ENCODE data around the gene MGST3. TPM values are rescaled to one million over a fixed set of nuclear protein-coding genes. Genes with fewer than 3 reads are reported as not detected.
A peak's percentile ranks its signal among the peaks of the same experiment; 100 is the strongest.
"Not testable (repeated sequence)": the region's sequence is repeated elsewhere in the genome, so short reads cannot be mapped to it uniquely, and the experiment has no call there.

The MGST3 gene
- polyA plus RNA-seq (ENCODE audit: insufficient read length) = 163 TPM
- long read RNA-seq, donor 1, transcript MGST3-211 (2 exons, 772 nt) = minor isoform, 5 of 267 reads
- long read RNA-seq, donor 1, transcript MGST3-205 (6 exons, 1,015 nt) = major isoform, 196 of 267 reads
- long read RNA-seq, donor 1, partial matches to known transcripts = 50 of 267 reads
- long read RNA-seq, donor 1, other reads (novel, unspliced or antisense) = 5 of 267 reads
- long read RNA-seq, donor 2, transcript MGST3-205 (6 exons, 1,015 nt) = major isoform, 180 of 228 reads
- long read RNA-seq, donor 2, transcript MGST3-213 (1 exons, 3,101 nt) = minor isoform, 8 of 228 reads
- long read RNA-seq, donor 2, partial matches to known transcripts = 19 of 228 reads
- long read RNA-seq, donor 2, other reads (novel, unspliced or antisense) = 15 of 228 reads
- long read RNA-seq, donor 3, transcript MGST3-205 (6 exons, 1,015 nt) = major isoform, 122 of 148 reads
- long read RNA-seq, donor 3, partial matches to known transcripts = 15 of 148 reads
- long read RNA-seq, donor 3, other reads (novel, unspliced or antisense) = 0 of 148 reads
- long read RNA-seq, donor 4, transcript MGST3-205 (6 exons, 1,015 nt) = major isoform, 21 of 36 reads
- long read RNA-seq, donor 4, partial matches to known transcripts = 11 of 36 reads
- long read RNA-seq, donor 4, other reads (novel, unspliced or antisense) = 0 of 36 reads
- long read RNA-seq, donor 5, transcript MGST3-211 (2 exons, 772 nt) = minor isoform, 5 of 427 reads
- long read RNA-seq, donor 5, transcript MGST3-205 (6 exons, 1,015 nt) = major isoform, 328 of 427 reads
- long read RNA-seq, donor 5, partial matches to known transcripts = 58 of 427 reads
- long read RNA-seq, donor 5, other reads (novel, unspliced or antisense) = 25 of 427 reads
- long read RNA-seq, donor 6, transcript MGST3-205 (6 exons, 1,015 nt) = major isoform, 136 of 172 reads
- long read RNA-seq, donor 6, partial matches to known transcripts = 15 of 172 reads
- long read RNA-seq, donor 6, other reads (novel, unspliced or antisense) = 13 of 172 reads
- long read RNA-seq, donor 7, transcript MGST3-205 (6 exons, 1,015 nt) = major isoform, 272 of 353 reads
- long read RNA-seq, donor 7, transcript MGST3-211 (2 exons, 772 nt) = minor isoform, 6 of 353 reads
- long read RNA-seq, donor 7, transcript MGST3-213 (1 exons, 3,101 nt) = minor isoform, 9 of 353 reads
- long read RNA-seq, donor 7, partial matches to known transcripts = 31 of 353 reads
- long read RNA-seq, donor 7, other reads (novel, unspliced or antisense) = 30 of 353 reads
- long read RNA-seq, donor 8, transcript MGST3-205 (6 exons, 1,015 nt) = major isoform, 94 of 129 reads
- long read RNA-seq, donor 8, partial matches to known transcripts = 28 of 129 reads
- long read RNA-seq, donor 8, other reads (novel, unspliced or antisense) = 0 of 129 reads

DNA sequence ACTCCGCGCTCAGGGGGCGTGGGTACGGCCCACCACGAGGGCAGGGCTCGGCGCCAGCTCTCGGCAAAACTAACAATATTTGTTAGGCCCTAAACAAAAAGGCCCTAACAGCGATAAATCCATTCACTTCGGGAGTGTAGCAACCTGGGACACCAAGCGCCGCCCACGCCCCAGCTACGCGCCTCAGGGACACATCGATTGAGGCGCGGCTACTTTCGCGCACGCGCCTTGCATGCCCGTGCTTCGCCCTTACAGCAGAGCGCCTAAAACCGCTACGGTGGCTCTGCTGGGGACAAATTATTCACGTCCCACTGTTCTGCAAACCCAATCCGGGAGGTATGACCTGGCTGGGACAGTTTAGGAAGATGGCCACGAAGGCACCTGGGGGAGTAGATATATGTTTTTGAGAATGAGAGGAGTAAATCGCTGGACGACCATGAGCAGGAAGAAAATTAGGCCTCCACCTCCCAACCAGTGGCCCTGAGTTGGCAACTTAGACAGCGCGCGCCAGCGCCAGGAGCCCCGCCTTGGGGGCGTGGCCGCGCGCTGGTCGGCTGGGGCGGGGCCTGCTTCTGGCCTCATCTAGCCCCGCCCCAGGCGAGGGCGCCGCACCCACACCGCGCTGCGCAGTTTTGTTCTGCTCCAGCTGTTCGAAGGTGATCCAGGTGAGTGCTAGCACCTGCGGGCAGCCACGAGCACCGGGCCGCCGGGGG lies at the start of gene MGST3:
Gene MGST3, plus strand, starts transcription at position 606 of the 713 bp plus-strand sequence. CDS start 18,614 bp downstream, outside the sequence.
- DNase-seq = peak; percentile 98

DNA sequence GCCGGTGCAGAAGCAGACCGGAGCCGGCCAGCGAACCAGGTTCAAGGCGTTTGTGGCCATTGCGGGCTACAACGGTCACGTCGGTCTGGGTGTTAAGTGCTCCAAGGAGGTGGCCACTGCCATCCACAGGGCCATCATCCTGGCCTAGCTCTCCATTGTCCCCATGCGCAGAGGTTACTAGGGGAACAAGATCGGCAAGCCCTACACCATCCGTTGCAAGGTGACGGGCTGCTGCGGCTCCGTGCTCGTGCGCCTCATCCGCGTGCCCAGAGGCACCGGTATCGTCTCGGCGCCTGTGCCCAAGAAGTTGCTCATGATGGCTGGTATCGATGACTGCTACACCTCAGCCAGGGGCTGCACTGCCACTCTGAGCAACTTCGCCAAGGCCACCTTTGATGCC lies 49.1 kb upstream of the MGST3 start:
- no peak for DNase-seq

DNA sequence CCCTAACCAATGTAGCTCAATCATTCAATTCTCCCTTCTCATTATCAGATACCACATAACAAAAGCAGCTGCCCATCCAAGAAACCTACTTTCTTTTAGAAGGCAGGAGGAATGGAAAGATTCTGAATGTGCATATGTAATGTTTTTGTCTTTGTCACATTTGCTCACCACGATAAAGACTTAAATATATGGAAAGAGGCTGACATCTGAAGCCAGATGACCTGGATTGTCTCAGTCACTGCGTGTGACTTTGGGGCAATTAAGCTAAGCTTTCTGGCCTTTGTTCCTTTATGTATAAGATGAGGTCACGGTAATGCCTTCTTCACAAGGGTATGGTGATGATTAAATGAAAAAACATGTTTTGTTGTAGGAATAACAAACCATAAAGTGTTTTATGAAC lies 44.6 kb upstream of the MGST3 start:
- DNase-seq = no peak

DNA sequence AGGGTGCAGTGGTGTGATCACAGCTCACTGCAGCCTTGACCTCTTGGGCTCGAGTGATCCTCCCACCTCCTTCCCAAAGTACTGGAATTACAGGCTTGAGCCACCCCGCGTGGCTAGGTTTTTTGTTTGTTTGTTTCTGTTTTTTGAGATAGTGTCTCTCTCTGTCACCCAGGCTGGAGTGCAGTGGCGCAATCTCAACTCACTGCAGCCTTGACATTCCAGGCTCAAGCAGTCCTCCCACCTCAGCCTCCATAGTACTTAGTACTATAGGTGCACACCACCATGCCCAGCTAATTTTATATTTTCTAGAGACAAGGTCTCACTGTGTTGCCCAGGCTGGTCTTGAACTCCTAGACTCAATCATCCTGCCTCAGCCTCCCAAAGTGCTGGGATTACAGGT lies 39.6 kb upstream of the MGST3 start:
- DNase-seq = not testable (repeated sequence)

- DNase-seq = peak; percentile 73
These were observed 37.9 kb upstream of the MGST3 start for GRCh38 chr1:165592945-165593823.

- DNase-seq = no peak
These were observed 35.6 kb upstream of the MGST3 start for GRCh38 chr1:165595246-165595938.

- peak; percentile 97 for DNase-seq
These were observed 33.0 kb upstream of the MGST3 start for GRCh38 chr1:165597883-165598675.

- no peak for DNase-seq
These were observed 32.4 kb upstream of the MGST3 start for GRCh38 chr1:165598676-165599059.

DNA sequence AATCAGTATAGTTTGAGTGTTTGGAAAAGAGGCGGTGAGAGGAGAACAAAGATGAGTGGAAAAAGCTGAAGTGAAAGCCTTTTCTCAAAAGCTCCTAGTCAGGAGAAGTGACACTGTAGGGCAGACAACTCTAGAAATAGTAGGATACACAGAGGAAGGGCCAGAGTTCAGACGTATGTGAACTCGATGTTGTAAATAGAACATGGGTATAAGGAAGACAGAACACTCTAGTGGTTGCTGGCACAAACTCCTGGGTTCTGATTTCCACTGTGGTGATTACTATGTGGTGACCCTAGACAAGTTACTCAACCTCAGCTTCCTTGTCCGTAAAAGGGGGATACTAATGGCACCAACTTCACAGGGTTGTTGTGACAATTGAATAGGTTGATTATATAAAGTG lies 30.2 kb upstream of the MGST3 start:
- no peak for DNase-seq

DNA sequence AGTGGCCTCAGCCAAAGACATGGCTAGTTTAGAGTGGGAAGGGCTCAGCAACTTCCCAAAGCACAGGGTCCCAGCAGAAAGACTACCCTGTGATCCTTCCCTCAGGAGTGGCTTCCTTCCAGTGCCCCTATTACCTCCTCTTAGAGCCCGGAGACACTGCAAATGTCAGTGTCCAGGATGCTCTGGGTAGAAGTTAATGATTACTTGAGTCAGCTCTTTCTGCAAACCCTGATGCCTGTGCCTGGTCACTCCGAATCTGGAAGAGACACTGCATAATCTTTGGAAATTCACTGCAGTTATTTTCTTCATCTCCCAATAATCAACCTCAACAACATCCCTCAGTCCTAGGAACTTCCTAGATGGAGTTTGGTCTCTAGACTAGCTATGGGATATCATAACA lies 27.2 kb upstream of the MGST3 start:
- DNase-seq = no peak

DNA sequence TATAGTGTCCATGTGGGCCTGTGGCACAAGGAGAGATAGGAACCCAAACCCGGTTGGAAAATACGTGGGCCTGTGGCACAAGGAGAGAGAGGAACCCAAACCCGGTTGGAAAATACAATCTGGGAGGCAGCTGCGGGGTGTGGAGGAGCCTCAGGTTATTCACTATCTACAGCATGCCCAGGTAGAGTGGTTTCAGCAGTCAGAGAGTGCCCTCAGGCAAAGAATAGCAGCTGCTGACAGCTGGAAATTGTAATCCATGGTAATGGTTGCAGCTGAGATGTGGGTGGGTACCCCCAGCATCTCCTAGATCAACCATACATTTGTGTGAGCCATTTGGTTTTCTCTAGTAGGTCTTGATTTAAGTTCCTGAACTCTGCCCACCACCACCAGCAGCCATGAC lies 25.8 kb upstream of the MGST3 start:
- DNase-seq = no peak

- not testable (repeated sequence) for DNase-seq
These were observed 24.4 kb upstream of the MGST3 start for GRCh38 chr1:165606676-165607075.

GRCh38 chr1:165610866-165611265 lies 20.2 kb upstream of the MGST3 start:
- DNase-seq = no peak

GRCh38 chr1:165612062-165612461 lies 19.0 kb upstream of the MGST3 start:
- DNase-seq = no peak

GRCh38 chr1:165616054-165616612 lies 14.9 kb upstream of the MGST3 start:
- no peak for DNase-seq

GRCh38 chr1:165616987-165617546 lies 14.0 kb upstream of the MGST3 start:
- DNase-seq = no peak

GRCh38 chr1:165619647-165620151 lies 11.3 kb upstream of the MGST3 start:
- DNase-seq = no peak

- no peak for DNase-seq
These were observed 7.4 kb upstream of the MGST3 start for GRCh38 chr1:165623624-165624023.

All from left kidney (tissue), 8 donors.